Lower leg skin (tissue), 4 donors: ENCODE measurements around the gene PIK3CB. TPM values are rescaled to one million over a fixed set of nuclear protein-coding genes. Genes with fewer than 3 reads are reported as not detected.
"Not testable (repeated sequence)": the region's sequence is repeated elsewhere in the genome, so short reads cannot be mapped to it uniquely, and the experiment has no call there.

Experiments used
- DNase-seq, 2 donors: peaks; one replicate each; pipeline ENCODE4 v3.0.0-alpha.2; 2019; ENCODE audit warnings: low spot score in 2 of 2
- H3K4me3 ChIP-seq: fragments of 200-600 bp; sonication (generic); 2 replicates; pipeline ENCODE4 v1.5.1; 2017; ENCODE audit warnings: mild to moderate bottlenecking, low read depth; ENCODE audit not compliant: poor library complexity, severe bottlenecking
- CTCF ChIP-seq, 3 donors: fragments of 450-650 bp; IDR thresholded peaks; one replicate each; pipeline ENCODE4 v1.5.1; 2016; ENCODE audit warnings: antibody characterized with exemption in 3 of 3, mild to moderate bottlenecking in 3 of 3, moderate library complexity in 2 of 3
- POLR2A ChIP-seq, 2 donors: fragments of 450-650 bp; IDR thresholded peaks; one replicate each; pipeline ENCODE4 v1.6.1; 2016 to 2017; ENCODE audit warnings: antibody characterized with exemption in 2 of 2, mild to moderate bottlenecking in 1 of 2, moderate library complexity in 1 of 2
- WGBS, 2 donors: methylation state at CpG; one replicate each; pipeline ENCODE4 v1.1.5; 2018; 5-methylcytosine and 5-hydroxymethylcytosine counted together
- intact Hi-C: fragments of 100-400 bp; cut with DNase I; formaldehyde crosslinking; loops from one replicate; pipeline ENCODE4 v1.15.0; 2023; ENCODE audit warnings: low total_unique reads
- total RNA-seq, 4 donors: library from RNA; depleted of rRNA; stranded (reverse); fragments of >200 nt; gene quantifications; one replicate each; pipeline ENCODE4 v1.1.0, GENCODE V29; 2016

The PIK3CB gene
- total RNA-seq, 4 donors from 2014 or later = 33.8 to 56.1 (median 50.6) TPM

DNA sequence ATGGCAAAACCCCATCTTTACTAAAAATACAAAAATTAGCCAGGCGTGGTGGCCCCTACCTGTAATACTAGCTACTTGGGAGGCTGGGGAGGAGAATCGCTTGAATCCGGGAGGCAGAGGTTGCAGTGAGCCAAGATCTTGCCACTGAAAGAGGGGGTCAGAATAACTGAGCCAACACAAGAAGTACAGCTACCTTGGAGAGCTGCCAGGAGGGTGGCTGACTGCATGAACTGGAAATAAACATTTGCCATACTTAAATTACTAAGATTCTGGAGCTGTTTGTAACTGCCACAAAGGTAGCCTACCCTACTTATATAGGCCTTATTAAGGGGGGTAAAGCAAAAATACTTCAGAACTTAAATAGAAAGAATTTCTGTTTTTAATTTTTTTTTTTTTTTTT lies 15.4 kb upstream of the PIK3CB start:
- WGBS, 2 donors = 75 to 84% methylated on average over 3 of the region's 3 CpGs
- intact Hi-C loops = no loop called here
- no peak for TF ChIP-seq POLR2A (IDR thresholded peaks at IDR 0.05)
- no peak for TF ChIP-seq CTCF (IDR thresholded peaks at IDR 0.05)
- DNase-seq = no peak
- no peak overlapping the region for H3K4me3 ChIP-seq

DNA sequence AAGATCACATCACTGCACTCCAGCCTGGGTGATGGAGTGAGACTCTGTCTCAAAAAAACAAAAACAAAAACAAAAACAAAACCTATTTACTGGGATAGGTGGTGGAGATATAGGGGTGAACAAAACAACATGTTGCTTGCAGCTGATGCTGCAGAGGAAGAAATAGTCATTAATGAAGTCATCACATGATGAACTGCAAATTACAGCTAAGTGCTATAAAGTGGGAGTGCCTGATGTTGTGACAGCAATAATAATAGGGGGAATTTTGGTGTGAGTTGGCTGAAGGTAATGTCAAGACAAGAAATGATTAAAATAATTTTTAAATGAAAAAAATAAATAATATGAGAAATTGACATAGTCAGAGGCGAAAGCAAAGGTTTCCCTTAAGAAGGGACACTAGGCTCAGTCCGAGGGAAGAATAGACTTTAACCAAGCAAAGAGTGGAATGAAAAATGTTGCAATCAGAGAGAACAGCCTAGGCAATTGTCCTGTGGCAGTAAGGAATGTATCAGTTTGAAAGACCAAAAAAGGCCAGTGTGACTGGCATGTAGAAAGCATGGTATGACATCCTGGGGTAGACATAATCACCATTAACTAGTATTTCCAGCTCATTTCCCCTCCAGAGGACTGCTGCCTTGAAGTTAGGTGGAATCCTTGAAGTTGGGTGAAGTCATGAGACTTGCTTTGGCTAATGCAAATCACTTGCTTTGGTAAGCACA lies 14.7 kb upstream of the PIK3CB start:
- intact Hi-C loops = no loop called here
- no peak for DNase-seq

DNA sequence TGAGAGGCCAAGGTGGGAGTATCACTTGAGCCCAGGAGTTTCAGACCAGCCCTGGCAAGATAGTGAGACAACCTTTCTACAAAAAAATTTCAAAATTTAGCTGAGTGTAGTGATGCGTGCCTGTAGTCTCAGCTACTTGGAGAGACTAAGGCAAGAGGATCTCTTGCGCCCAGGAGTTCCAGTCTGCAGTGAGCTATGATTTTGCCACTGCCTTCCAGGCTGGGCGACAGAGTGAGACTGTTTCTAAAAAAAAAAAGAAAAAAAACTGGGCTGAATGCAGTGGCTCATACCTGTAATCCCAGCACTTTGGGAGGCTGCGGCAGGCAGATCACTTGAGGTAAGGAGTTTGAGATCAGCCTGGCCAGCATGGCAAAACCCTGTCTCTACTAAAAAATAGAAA lies 14.0 kb upstream of the PIK3CB start:
- no peak for DNase-seq
- TF ChIP-seq POLR2A (IDR thresholded peaks at IDR 0.05) = no peak
- TF ChIP-seq CTCF (IDR thresholded peaks at IDR 0.05) = no peak
- intact Hi-C loops = no loop called here
- 88 to 91% methylated on average over 4 of the region's 4 CpGs for WGBS, 2 donors
- H3K4me3 ChIP-seq = no peak overlapping the region

More for the DNA sequence above, 14.7 kb upstream of the PIK3CB start:
- no peak for TF ChIP-seq POLR2A (IDR thresholded peaks at IDR 0.05)
- no peak for TF ChIP-seq CTCF (IDR thresholded peaks at IDR 0.05)
- H3K4me3 ChIP-seq = no peak overlapping the region
- WGBS, 2 donors = 90 to 91% methylated on average over 2 of the region's 2 CpGs

DNA sequence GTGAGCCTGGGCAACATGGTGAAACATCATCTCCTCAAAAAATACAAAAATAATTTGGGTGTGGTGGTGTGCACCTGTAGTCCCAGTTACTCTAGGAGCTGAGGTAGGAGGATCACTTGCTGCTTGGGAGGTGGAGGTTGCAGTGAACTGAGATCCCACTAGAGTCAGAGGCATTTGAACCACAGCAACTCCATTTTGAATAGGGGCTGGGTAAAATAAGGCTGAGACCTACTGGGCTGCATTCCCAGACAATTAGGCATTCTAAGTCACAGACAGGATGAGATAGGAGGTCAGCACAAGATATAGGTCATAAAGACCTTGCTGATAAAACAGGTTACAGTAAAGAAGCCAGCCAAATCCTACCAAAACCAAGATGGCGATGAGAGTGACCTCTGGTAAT lies 12.1 kb upstream of the PIK3CB start:
- 95% methylated on average over 1 of the region's 1 CpG for WGBS, 2 donors
- DNase-seq, intact Hi-C loops, H3K4me3 ChIP-seq: not testable (repeated sequence)

GRCh38 chr3:138846262-138846791 lies 11.6 kb upstream of the PIK3CB start:
- 65 to 66% methylated on average over 10 of the region's 10 CpGs for WGBS, 2 donors
- intact Hi-C loops = no loop called here
- TF ChIP-seq POLR2A (IDR thresholded peaks at IDR 0.05) = no peak
- no peak for TF ChIP-seq CTCF (IDR thresholded peaks at IDR 0.05)
- no peak for DNase-seq
- H3K4me3 ChIP-seq = no peak overlapping the region

- TF ChIP-seq CTCF (IDR thresholded peaks at IDR 0.05) = no peak
- no peak for TF ChIP-seq POLR2A (IDR thresholded peaks at IDR 0.05)
- no peak overlapping the region for H3K4me3 ChIP-seq
- no peak for DNase-seq
- intact Hi-C loops = no loop called here
- 58 to 76% methylated on average over 6 of the region's 6 CpGs for WGBS, 2 donors
Observed at GRCh38 chr3:138845771-138846173, 11.0 kb upstream of the PIK3CB start.
